Spleen (tissue), 11 donors: ENCODE data around the gene CLASP1. TPM values are rescaled to one million over a fixed set of nuclear protein-coding genes. Genes with fewer than 3 reads are reported as not detected.
"Not testable (repeated sequence)": the region's sequence is repeated elsewhere in the genome, so short reads cannot be mapped to it uniquely, and the experiment has no call there.

ENCODE experiments used
- DNase-seq: peaks from one replicate; pipeline ENCODE4 v3.0.0-alpha.2; 2020
- H3K27ac ChIP-seq, 8 donors: fragments of 200-600 bp; sonication (generic) in 7 of 8; 1 replicate in 4 of 8; 2 replicates in 4 of 8; pipeline versions ENCODE4 v1.5.0 to v1.8.0; 2016 to 2021; ENCODE audit warnings: inconsistent platforms in 4 of 8, mild to moderate bottlenecking in 4 of 8, moderate library complexity in 1 of 8
- H3K27me3 ChIP-seq, 7 donors: fragments of 200-600 bp; sonication (generic) in 6 of 7; replicated peaks in 1 of 7; 1 replicate in 4 of 7; 2 replicates in 3 of 7; pipeline versions ENCODE4 v1.5.0 to v1.8.0; 2016 to 2021; ENCODE audit warnings: inconsistent platforms in 3 of 7, mild to moderate bottlenecking in 1 of 7
- H3K36me3 ChIP-seq, 6 donors: fragments of 200-600 bp; sonication (generic) in 5 of 6; 1 replicate in 4 of 6; 2 replicates in 2 of 6; pipeline versions ENCODE4 v1.5.0 to v1.8.0; 2016 to 2021; ENCODE audit warnings: inconsistent platforms in 2 of 6
- H3K4me1 ChIP-seq, 6 donors: fragments of 200-600 bp; sonication (generic) in 5 of 6; 1 replicate in 3 of 6; 2 replicates in 3 of 6; pipeline versions ENCODE4 v1.5.0 to v1.8.0; 2016 to 2021; ENCODE audit warnings: inconsistent platforms in 3 of 6
- H3K4me3 ChIP-seq, 8 donors: fragments of 200-600 bp; sonication (generic) in 7 of 8; 1 replicate in 4 of 8; 2 replicates in 4 of 8; pipeline versions ENCODE4 v1.5.0 to v1.8.0; 2016 to 2021; ENCODE audit warnings: inconsistent platforms in 4 of 8, mild to moderate bottlenecking in 4 of 8, moderate library complexity in 2 of 8
- H3K9me3 ChIP-seq, 8 donors: fragments of 200-600 bp; sonication (generic) in 7 of 8; 1 replicate in 4 of 8; 2 replicates in 4 of 8; pipeline versions ENCODE4 v1.5.0 to v1.8.0; 2016 to 2021; ENCODE audit warnings: inconsistent platforms in 4 of 8
- CTCF ChIP-seq, 11 experiments: fragments of 200-600 bp in 7 of 11; fragments of 450-650 bp in 4 of 11; sonication (generic) in 4 of 11; IDR thresholded peaks in 8 of 11; conservative IDR thresholded peaks in 3 of 11; 1 replicate in 7 of 11; 2 replicates in 4 of 11; pipeline versions ENCODE4 v1.4.0 to v1.8.0; 2016 to 2021; ENCODE audit warnings: antibody characterized with exemption in 11 of 11, inconsistent platforms in 4 of 11, mild to moderate bottlenecking in 1 of 11
- POLR2A ChIP-seq, 3 donors: fragments of 450-650 bp; IDR thresholded peaks; one replicate each; pipeline ENCODE4 v1.5.1; 2017; ENCODE audit warnings: antibody characterized with exemption in 3 of 3, mild to moderate bottlenecking in 1 of 3
- POLR2AphosphoS5 ChIP-seq, 3 donors: sonication (generic); formaldehyde crosslinking; IDR thresholded peaks; one replicate each; pipeline ENCODE4 v1.5.1; 2017; ENCODE audit warnings: antibody characterized with exemption in 3 of 3
- WGBS, 5 donors: extraction: QIAGEN DNeasy Blood & Tissue Kit in 3 of 5; methylation state at CpG; one replicate each; pipeline versions ENCODE4 v1.1.5 to v1.1.7; 2013 to 2018; 5-methylcytosine and 5-hydroxymethylcytosine counted together
- intact Hi-C: fragments of 100-400 bp; cut with DNase I; formaldehyde crosslinking; loops from one replicate; pipeline ENCODE4 v1.15.0; 2023; ENCODE audit warnings: low total_unique reads
- polyA plus RNA-seq, 3 donors: library from polyadenylated mRNA; stranded (reverse); fragments of 200-250 nt; gene quantifications; one replicate each; pipeline ENCODE4 v1.2.1, GENCODE V29; 2013
- total RNA-seq, 7 donors: library from RNA; depleted of rRNA in 3 of 7; stranded (reverse); fragments of >200 nt in 3 of 7; fragmentation: NEBNext Ultra II Directional in 4 of 7; extraction: Animal tissue kit (Norgen Biotek cat#: 25700) in 4 of 7; gene quantifications; one replicate each; pipeline versions ENCODE4 v1.1.0 to v1.2.1, GENCODE V29; 2016 to 2021
- donor health status: healthy with polysubstance abuse.
- donor health status: DM: no; HTN: no; CAD: no; lungs with moderate emphysema.
- donor health status: DM: no; HTN: no; CAD: no.
- donor health status: Bipolar disorder and iron deficiency.
- donor health status: healthy.
- donor health status: DM: no; HTN: no; CAD: no.
- donor health status: DM: yes; HTN: yes; CAD: no.

The CLASP1 gene
- total and polyA plus RNA-seq, 10 donors, result 4.0 to 103 (median 71.7) TPM

- Histone ChIP-seq H3K36me3 (peaks cover 0 to 12% (median 0%) of the 10 kb centered on the region in 6 donors), H3K4me1 (no peaks in the 10 kb centered on the region), H3K9me3 (no peaks in the 10 kb centered on the region), H3K4me3 (no peak overlapping the region), H3K27me3 (no peaks in the 10 kb centered on the region), H3K27ac (no peak overlapping the region)
- DNase-seq, result no peak
- intact Hi-C loops, result no loop called here
- WGBS, 5 donors, result 94 to 98% (median 97%) methylated on average over 2 of the region's 2 CpGs
- no peak for TF ChIP-seq POLR2AphosphoS5 (IDR thresholded peaks at IDR 0.05)
These were observed 13.4 kb upstream of the CLASP1 start for GRCh38 chr2:121662656-121663055.

GRCh38 chr2:121659933-121660332, 10.7 kb upstream of the CLASP1 start:
- intact Hi-C loops, result no loop called here
- no peak overlapping the region for H3K27ac ChIP-seq
- H3K4me3 ChIP-seq, result no peak overlapping the region
- H3K4me1 ChIP-seq, result no peaks in the 10 kb centered on the region
- H3K27me3 ChIP-seq, result no peaks in the 10 kb centered on the region
- 80 to 97% (median 84%) methylated on average over 6 of the region's 6 CpGs for WGBS, 5 donors
- no peak for DNase-seq
- no peak for TF ChIP-seq CTCF (IDR thresholded peaks at IDR 0.05 in 8 of 11, conservative IDR thresholded peaks at IDR 0.05 in 3 of 11)
- TF ChIP-seq POLR2A (IDR thresholded peaks at IDR 0.05), result no peak
- no peak for TF ChIP-seq POLR2AphosphoS5 (IDR thresholded peaks at IDR 0.05)
- peaks cover 0 to 12% (median 0%) of the 10 kb centered on the region in 6 donors for H3K36me3 ChIP-seq
- H3K9me3 ChIP-seq, result no peaks in the 10 kb centered on the region

- H3K27ac ChIP-seq, DNase-seq, H3K27me3 ChIP-seq, intact Hi-C loops, H3K9me3 ChIP-seq, H3K4me3 ChIP-seq, H3K4me1 ChIP-seq: not testable (repeated sequence)
- peaks cover 0 to 12% (median 0%) of the 10 kb centered on the region in 6 donors for H3K36me3 ChIP-seq
- WGBS, 5 donors, result 90 to 100% (median 92%) methylated on average over 1 of the region's 1 CpG
These were observed 9.1 kb upstream of the CLASP1 start for GRCh38 chr2:121658393-121658792.

- H3K9me3 ChIP-seq, result no peaks in the 10 kb centered on the region
- no peak overlapping the region for H3K27ac ChIP-seq
- WGBS, 5 donors, result 92 to 100% (median 97%) methylated on average over 1 of the region's 1 CpG
- intact Hi-C loops, result no loop called here
- DNase-seq, result no peak
- peaks cover 14 to 42% (median 29%) of the 10 kb centered on the region in 6 donors for H3K4me1 ChIP-seq
- H3K27me3 ChIP-seq, result no peaks in the 10 kb centered on the region
- no peak overlapping the region for H3K4me3 ChIP-seq
- TF ChIP-seq POLR2A (IDR thresholded peaks at IDR 0.05) (no peak), CTCF (IDR thresholded peaks at IDR 0.05 in 8 of 11, conservative IDR thresholded peaks at IDR 0.05 in 3 of 11) (no peak), POLR2AphosphoS5 (IDR thresholded peaks at IDR 0.05) (no peak)
- no peaks in the 10 kb centered on the region for H3K36me3 ChIP-seq
These were observed 3.8 kb upstream of the CLASP1 start for GRCh38 chr2:121653035-121653434.

GRCh38 chr2:121650315-121650930, 1.2 kb upstream of the CLASP1 start:
- intact Hi-C loops, result no loop called here
- H3K27ac ChIP-seq, result peak overlapping the region; percentile 95 to 98 (median 98)
- 1% methylated on average over 23 of the region's 23 CpGs for WGBS, 5 donors
- H3K9me3 ChIP-seq, result no peaks in the 10 kb centered on the region
- peak overlapping the region; percentile 49 to 90 (median 78) for H3K4me3 ChIP-seq
- no peak for TF ChIP-seq CTCF (IDR thresholded peaks at IDR 0.05 in 8 of 11, conservative IDR thresholded peaks at IDR 0.05 in 3 of 11)
- TF ChIP-seq POLR2AphosphoS5 (IDR thresholded peaks at IDR 0.05), result peak in 1 of 3 donors; percentile 4
- no peak for TF ChIP-seq POLR2A (IDR thresholded peaks at IDR 0.05)
- no peaks in the 10 kb centered on the region for H3K36me3 ChIP-seq
- H3K27me3 ChIP-seq, result no peaks in the 10 kb centered on the region
- H3K4me1 ChIP-seq, result peaks cover 22 to 68% (median 52%) of the 10 kb centered on the region in 6 donors
- DNase-seq, result no peak
